Right ventricle myocardium superior (tissue), 1 donor: ENCODE results near the gene PLA2G15. TPM values are rescaled to one million over a fixed set of nuclear protein-coding genes. Genes with fewer than 3 reads are reported as not detected.
"Not testable (repeated sequence)": the region's sequence is repeated elsewhere in the genome, so short reads cannot be mapped to it uniquely, and the experiment has no call there.

Experiments
- ATAC-seq: fragments of 200-7000 bp; cut with Tn5 transposase; one replicate; pipeline ENCODE4 v1.9.1; 2020; ENCODE audit warnings: mild to moderate bottlenecking; ENCODE audit not compliant: poor library complexity
- DNase-seq: peaks from one replicate; pipeline ENCODE4 v3.0.0-alpha.2; 2020
- intact Hi-C: fragments of 100-400 bp; cut with DNase I; formaldehyde crosslinking; loops from one replicate; pipeline ENCODE4 v1.11.2; 2022
- total RNA-seq: library from RNA; stranded (reverse); fragmentation: NEBNext Ultra II Directional; extraction: Animal tissue kit (Norgen Biotek cat#: 25700); gene quantifications from one replicate; pipeline ENCODE4 v1.2.1, GENCODE V29; 2021
- donor health status: DM: no; HTN: yes; CAD: no; lungs with severe emphysema.

PLA2G15 gene
- total RNA-seq, 1 donor from 2014 or later, result 38.1 TPM

DNA sequence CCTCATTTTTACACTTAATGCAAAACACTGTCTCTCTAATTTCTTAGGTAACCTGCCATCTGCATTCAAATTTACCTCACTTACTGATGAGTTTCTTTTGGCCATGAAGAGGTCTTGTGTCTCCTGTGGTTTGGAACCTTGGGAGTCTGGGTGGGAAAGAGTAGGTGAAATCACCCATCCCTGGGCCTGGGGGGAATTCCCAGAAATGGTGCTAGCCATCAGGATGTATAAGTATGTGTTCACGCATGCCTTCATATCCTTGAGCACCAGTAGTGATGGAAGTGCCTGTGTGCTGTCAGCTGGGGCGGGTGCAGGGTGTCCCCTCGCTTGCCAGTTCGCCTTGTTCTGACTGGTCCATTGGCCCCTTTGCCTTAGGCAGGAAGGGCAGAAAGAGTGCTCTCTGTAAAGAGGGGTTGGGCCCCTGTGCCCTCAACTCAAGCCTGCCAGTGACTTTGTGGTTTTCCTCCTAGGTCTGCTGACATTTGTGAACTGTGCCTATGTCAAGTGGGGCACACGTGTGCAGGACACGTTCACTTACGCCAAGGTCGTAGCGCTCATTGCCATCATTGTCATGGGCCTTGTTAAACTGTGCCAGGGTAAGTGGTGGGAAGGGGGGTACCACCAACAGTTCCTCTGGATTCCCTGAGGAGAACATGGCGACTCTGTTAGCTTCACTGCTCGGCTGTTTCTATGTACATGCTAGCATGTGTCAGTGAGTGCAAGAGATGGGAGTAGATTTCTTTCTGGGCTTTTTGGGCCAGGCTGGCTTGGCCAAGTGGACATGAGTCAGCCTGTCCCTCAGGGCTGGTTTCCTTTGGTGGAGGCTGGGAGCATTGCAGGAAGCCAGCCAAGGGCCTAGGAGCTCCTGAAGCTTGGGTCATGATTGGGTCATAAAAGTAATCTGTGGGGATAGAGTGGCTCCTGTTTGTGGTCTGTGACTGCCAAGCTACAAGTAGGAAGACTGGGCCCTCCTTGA is 42.4 kb downstream of the PLA2G15 start:
- DNase-seq, result peak; percentile 89
- intact Hi-C loops, result no loop called here
- peak; percentile 73 for ATAC-seq

DNA sequence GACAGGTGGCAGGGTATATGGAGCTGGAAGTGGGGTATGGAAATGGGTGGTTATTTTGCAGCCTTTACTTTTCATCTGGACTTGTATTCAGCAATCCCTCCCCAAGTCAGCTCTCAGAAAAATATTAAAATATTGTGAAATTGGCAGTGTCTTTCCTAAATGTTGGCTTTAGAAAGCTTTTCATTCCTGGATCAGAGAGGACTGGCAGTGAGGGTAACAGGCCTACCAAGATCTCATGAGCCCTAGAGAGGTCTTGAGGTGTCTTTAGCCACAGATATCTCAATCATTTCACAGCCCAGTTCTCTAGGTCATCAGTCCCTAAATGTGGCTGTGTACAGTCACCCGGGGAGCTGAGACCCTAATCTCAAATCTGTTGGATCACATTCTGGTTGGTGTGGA is 43.1 kb downstream of the PLA2G15 start:
- DNase-seq (no peak), ATAC-seq (peak; percentile 16)
- intact Hi-C loops, result no loop called here

DNA sequence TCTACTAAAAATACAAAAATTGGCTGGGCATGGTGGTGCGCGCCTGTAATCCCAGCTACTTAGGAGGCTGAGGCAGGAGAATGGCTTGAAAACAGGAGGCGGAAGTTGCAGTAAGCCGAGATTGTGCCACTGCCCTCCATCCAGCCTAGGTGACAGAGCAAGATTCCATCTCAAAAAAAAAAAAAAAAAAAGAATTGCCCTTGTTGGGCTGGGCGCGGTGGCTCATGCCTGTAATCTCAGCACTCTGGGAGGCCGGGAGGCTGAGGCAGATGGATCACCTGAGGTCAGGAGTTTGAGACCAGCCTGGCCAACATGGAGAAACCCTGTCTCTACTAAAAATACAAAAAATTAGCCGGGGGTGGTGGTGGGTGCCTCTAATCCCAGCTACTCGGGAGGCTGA is 43.6 kb downstream of the PLA2G15 start:
- intact Hi-C loops, ATAC-seq, DNase-seq: not testable (repeated sequence)

DNA sequence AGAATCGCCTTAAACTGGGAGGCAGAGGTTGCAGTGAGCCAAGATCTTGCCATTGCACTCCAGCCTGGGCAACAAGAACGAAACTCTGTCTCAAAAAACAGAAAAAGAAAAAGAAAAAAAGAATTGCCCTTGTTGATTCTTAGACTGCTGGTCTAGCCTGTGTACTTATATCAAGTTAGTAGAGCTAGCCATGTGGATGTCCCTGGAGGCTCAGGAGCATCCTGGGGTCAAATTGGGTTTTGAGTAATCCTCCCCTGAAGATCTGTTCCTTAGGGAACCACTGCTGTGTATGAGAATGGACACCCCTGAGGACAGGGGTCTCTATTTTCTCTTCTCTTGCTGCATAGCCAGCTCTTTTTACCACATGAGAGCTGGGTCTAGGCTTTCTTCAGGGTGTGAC is 44.0 kb downstream of the PLA2G15 start:
- no peak for DNase-seq
- no peak for ATAC-seq
- intact Hi-C loops, result no loop called here

DNA sequence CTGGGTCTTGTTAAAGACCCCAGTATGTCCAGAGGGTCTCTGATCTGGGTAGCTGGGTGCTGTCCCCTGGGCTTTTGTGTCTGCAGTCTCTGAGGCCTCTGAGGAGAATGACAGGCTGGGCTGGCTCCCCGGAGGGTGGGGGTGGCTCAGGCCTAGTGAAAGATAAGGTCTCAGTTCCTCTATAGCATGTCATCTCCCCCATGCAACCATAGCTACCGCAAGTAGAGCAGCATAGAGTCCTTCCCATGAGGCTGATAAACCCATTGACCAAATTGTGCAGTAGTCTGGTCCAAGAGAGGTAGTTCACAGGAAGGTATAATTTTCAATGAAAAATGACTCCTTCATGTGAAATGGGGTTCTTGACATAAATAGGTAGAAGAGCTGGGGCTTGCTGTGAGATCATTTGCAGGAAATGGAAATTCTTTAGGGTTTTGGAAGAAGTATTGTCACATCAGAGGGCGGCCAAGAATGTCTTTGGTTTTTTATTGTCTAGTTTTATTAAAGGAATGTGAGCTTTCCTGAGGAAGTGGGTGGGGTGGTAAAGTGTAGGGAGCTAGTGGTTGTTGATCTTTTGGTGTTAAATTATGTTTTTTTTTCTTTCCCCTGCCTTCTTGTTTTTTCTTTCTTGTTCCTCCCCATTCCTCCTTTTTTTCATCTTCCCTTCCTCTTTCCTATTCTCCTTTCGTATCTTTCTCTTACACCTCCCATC is 44.6 kb downstream of the PLA2G15 start:
- DNase-seq (no peak), ATAC-seq (no peak)
- intact Hi-C loops, result no loop called here

DNA sequence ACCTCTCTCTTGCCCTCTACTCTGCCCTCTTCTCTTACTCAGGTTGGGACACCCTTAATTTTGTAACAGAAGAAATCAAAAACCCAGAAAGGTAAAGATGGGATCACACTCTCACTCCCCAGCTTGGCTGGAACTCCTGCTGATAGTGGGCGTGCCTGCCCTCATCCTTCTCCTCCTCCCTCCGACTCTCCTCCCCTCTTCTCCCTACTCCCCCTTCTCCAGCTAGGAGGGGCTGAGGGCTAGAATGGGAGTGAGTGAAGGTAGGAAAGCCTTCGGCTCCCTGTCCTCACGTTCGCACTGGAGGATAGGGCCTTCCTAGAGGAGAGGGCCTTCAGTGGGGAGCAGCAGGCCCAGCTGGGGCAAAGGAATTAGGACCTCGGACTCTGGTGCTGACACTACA is 45.3 kb downstream of the PLA2G15 start:
- no peak for DNase-seq
- intact Hi-C loops, result no loop called here
- no peak for ATAC-seq

DNA sequence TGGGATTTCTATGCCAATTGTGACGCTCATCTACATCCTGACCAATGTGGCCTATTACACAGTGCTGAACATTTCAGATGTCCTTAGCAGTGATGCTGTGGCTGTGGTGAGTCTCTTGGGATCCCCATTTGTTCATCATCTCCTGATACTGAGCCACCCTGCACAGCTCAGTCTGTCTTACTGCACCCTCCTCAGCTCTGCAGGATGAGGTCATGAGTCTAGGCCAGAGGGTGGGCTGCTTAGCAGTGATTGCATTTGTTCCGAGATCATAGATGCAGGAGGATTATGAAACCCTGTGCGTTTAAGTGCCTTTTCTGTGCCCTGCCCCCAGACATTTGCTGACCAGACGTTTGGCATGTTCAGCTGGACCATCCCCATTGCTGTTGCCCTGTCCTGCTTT is 46.1 kb downstream of the PLA2G15 start:
- intact Hi-C loops, result no loop called here
- ATAC-seq, result no peak
- no peak for DNase-seq

DNA sequence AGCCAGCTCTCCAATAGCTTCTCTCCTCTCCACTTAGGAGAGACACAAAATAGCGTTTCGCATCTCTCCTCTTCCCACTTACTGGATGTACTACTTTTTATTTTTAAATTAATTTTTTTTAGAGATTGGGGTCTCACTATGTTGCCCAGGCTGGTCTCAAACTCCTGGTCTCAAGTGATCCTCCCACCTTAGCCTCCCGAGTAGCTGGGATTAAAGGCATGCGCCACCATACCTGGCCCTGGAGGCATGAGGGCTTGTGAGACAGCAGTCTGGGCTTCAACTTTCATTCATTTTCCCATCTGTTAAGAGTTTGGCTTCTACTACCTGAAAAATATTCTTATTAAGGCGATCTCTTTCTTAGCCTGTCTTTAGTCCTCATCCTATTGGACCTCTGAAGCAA is 47.3 kb downstream of the PLA2G15 start:
- ATAC-seq, result no peak
- intact Hi-C loops, result no loop called here
- DNase-seq, result no peak

DNA sequence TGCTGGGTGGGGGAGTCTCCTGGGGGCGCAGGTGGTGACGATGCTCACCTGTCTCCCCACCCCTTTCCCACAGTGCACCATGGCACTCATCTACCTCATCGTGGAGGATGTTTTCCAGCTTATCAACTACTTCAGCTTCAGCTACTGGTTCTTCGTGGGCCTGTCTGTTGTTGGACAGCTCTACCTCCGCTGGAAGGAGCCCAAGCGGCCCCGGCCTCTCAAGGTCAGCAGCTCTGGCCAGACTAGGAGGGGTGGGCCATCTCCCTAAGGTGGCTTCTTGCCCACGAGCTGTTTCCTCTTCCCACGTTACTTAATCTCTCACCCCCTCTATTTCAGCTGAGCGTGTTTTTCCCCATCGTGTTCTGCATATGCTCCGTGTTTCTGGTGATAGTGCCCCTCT is 51.1 kb downstream of the PLA2G15 start:
- ATAC-seq (peak; percentile 52), DNase-seq (peak; percentile 69)
- intact Hi-C loops, result no loop called here

DNA sequence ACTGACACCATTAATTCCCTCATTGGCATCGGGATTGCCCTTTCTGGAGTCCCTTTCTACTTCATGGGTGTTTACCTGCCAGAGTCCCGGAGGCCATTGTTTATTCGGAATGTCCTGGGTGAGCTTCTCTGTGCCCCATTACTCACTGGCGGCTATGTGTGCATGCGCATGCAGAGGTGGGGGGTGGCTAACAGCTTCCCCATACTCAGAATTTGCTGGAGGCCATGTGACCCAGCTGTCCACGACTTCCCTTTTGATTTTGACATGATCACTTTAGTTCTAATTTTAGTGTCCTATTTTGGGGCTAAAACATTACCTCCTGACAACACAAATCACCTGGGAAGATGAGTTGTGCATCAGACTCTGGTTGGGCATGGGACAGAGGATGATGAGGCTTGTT is 51.5 kb downstream of the PLA2G15 start:
- intact Hi-C loops, result no loop called here
- ATAC-seq (no peak), DNase-seq (no peak)

DNA sequence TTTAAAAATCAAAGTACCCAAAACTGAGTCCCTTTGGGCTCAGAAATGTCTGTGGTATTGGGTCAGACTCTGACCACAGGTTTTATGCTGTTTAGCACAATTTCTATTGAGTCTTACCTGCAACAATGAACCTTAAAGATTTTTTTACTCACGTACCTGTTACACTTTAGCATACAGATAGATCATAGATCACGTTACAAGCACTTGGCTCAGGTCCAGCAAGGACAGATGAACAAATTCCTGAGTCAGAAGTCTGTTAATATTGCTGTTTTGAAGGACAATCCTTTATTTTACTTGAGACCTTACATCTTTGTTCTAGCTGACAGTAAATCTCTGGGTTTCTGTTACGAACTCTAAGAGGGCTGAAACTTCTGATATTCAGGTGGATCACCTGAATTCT is 52.7 kb downstream of the PLA2G15 start:
- intact Hi-C loops, result no loop called here
- ATAC-seq (no peak), DNase-seq (no peak)

DNA sequence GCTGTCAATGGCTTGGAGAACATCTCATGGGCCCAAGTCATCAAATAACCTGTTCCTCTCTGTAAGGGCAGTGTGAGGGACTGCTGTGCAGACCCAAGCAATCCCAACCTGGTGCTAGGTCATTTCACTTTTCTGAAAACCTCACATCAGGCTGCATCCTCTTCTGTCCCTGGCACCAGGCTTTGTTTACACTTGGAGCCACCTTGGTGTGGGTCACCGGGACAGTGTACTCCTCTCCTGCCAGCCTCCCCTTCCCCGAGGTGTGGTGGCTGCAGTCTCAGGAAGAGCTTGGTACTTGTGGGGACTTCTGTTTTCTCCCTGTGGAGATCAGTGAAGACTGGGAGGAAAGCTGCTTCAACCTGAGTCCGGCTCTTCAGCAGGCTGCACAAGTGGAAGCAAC is 53.1 kb downstream of the PLA2G15 start:
- no peak for DNase-seq
- ATAC-seq, result no peak
- intact Hi-C loops, result no loop called here

DNA sequence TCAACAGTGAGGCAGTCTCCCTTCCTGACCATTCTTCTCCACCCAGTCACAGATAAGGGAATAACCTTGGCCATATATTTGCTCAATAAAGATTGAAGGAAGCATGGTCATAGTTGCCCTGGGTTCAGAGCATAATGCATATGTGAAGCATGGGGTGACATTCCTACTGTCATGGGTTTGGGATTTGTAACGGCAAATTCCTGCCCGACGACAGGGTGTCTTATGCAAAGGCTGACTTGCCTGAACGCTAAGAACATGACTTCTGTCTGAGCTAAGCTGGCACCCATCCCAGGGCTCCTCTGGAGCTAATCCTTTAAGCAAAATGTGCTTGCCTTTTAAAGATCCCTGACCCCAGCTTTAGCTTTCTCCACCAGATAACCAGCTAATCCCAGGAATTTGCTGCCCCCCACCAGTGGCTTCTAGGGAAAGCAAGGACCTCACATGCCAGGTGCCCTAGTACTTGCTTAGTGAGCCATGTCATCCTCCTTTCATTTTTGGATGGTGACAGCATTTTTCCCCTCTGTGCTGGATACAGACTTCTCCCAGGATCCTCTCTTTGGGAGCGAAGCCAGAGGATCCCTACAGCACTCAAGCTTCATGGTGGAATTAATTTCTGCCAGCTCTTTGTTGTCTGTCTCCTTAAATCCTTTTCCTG is 53.9 kb downstream of the PLA2G15 start:
- intact Hi-C loops, result no loop called here
- DNase-seq (peak; percentile 79), ATAC-seq (peak; percentile 50)

DNA sequence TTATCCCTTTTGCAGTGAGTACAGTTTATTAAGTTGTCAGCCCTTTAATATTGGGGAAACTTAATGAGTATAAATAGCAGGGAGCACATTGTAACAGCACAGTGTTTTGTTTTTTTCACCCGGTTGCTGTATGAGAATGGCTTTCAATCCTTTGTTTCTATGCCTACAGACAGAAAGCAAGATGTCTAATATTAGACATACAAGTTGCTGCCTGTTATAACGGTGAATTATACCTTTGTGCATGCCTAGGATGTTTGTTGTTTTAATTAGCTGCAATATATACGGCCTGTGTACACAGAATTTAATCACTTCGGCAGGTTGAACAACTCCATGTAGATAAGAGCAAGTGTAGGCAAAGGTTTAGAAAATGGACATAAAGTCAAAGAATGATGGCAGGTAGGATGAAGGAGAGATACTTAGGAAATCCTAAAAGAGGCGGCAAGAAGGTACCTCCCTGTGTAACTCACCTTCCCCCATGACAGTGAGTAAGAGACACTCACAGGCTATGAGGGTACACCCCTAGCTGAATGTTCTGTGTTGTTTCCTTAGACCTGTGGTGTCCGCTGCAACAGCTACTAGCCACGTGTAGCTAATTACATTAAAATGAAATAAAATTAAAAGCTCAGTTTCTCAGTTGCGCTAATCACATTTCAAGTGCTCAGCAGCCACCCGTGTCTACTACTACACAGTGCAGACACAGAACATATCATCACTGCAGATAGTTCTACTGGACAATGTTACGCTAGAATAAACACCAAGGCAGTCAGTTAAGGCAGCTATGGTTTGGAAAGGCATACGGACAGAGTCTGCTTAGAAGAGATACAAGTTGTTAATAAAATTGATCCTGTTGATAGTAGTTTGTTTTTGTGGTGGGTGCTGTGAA is 54.6 kb downstream of the PLA2G15 start:
- no peak for DNase-seq
- peak; percentile 23 for ATAC-seq
- intact Hi-C loops, result no loop called here

DNA sequence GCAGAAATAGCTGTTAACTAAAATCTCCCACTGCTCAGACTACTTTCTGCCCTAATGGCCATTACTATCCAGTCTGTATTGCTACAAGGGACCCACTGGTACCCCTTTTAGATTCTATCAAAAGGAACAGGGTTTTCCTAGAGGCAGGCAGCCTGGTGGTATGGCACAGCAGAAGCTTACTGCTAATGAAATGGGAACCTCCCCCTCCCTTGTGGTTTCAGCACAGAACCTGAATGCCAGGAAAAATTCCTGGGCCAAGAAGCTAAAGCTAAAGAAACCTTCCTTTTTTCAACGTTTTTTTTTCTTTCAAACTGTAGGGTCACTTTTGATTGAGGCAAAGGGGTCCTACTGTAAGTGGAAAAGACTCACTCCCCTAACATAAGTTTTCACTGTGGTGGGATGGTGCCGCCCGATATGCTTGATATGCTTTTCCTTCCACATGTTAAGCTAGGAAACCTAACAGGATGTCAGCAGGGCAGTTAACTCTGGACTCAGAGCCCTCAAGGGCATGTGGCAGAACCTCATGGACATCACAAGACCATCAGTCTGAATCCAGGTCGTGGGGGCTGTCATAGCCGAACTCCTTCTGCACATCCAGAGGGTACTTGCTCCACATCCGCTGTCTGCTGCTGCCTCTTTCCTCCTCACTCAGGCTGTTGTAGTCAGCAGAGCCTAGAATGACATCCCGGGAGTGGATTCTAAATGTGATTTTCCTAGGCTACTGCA is 55.7 kb downstream of the PLA2G15 start:
- ATAC-seq (no peak), DNase-seq (no peak)
- intact Hi-C loops, result no loop called here

DNA sequence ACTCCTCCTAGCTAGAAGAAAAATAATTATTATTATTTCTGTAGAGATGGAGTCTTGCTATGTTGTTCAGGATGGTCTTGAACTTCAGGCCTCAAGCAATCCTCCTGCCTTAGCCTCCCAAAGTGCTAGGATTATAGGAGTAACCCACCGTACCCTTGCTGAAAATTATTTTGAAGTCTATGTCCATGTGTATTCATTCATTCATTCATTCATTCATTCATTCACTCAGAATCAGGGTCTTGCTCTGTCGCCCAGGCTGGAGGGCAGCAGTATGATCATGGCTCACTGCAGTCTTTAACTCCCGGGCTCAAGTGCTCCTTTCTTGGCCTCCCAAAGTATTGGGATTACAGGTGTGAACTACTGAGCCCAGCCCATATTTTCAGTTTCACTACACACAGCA is 61.5 kb downstream of the PLA2G15 start:
- ATAC-seq (no peak), DNase-seq (no peak)
- intact Hi-C loops, result no loop called here

DNA sequence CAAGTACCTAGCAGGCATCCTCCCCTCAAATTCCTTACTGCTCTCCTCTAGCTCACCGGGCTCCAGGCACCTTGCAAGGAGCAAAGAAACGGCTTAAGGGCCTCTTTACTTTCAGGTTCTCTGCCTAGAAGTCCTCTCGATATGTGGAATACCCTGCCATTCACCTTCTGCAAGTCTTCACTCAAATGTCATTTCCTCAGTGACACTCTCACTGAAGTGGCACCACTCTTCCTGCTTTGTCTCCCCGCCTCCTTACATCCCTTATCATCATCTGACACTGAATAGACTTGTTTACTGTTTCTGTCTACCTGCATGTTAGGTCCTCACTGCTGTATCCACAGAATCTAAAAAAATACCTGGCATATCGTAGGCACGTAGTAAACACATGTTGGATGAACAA is 64.6 kb downstream of the PLA2G15 start:
- intact Hi-C loops, result loop anchor here (5.0 kb wide), 1 partner anchor 47 kb away; the partner anchor contains the start of gene SLC7A6
- no peak for ATAC-seq
- DNase-seq, result no peak

DNA sequence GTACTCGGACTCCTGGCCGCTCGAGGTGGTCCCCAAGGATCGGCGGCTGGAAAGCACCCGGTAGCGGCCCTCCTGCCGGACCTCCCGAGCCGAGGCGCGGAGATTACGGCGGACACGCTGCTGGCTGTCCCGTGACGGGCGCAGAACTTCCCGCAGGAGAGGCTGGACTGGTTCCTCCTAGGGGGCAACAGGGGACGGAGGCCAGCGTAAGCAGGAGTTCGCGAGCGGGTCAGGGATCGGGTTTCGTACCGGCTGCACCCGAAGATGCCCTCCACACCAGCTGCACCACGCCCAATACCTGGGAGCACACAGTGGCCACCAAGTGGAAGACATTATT is 65.2 kb downstream of the PLA2G15 start:
- ATAC-seq, result peak; percentile 48
- no peak for DNase-seq
- intact Hi-C loops, result loop anchor here (5.0 kb wide), 1 partner anchor 48 kb away; the partner anchor contains the start of gene SLC7A6
